Fibroblast of pulmonary artery (primary cell): ENCODE measurements around the gene IFNG.

Experiments
- DNase-seq: peaks from one replicate; pipeline ENCODE4 v3.0.0-alpha.2; 2010; ENCODE audit warnings: low read depth
- H3K4me3 ChIP-seq: replicated peaks from 2 replicates; pipeline ENCODE4 v1.5.1; 2011; ENCODE audit warnings: low read depth, mild to moderate bottlenecking, control low read depth, low read length, moderate library complexity
- CTCF ChIP-seq: IDR thresholded peaks from 2 replicates; pipeline ENCODE4 v1.5.1; 2011; ENCODE audit warnings: mild to moderate bottlenecking, control low read depth, low read length, inconsistent platforms; ENCODE audit errors: missing control alignments

Gene IFNG

GRCh38 chr12:68109444-68110217 lies 49.9 kb downstream of the IFNG start:
- no peak overlapping the region for H3K4me3 ChIP-seq
- no peak for TF ChIP-seq CTCF
- peak; percentile 6 for DNase-seq

- no peak overlapping the region for H3K4me3 ChIP-seq
- no peak for TF ChIP-seq CTCF
- DNase-seq, result no peak
These were observed 50.5 kb downstream of the IFNG start for GRCh38 chr12:68109001-68109400.

GRCh38 chr12:68106660-68107059 lies 52.9 kb downstream of the IFNG start:
- no peak for TF ChIP-seq CTCF
- no peak for DNase-seq

GRCh38 chr12:68106160-68106559 lies 53.4 kb downstream of the IFNG start:
- DNase-seq, result peak; percentile 7
- no peak for TF ChIP-seq CTCF
- H3K4me3 ChIP-seq, result no peak overlapping the region

More at GRCh38 chr12:68106660-68107059, 52.9 kb downstream of the IFNG start:
- H3K4me3 ChIP-seq, result no peak overlapping the region
